GM23338 (cell line): Measurements from ENCODE around the gene FAM241B. TPM values are rescaled to one million over a fixed set of nuclear protein-coding genes. Genes with fewer than 3 reads are reported as not detected.

ENCODE experiments used
- ATAC-seq: fragments of 200-7000 bp; cut with Tn5 transposase; 3 replicates; pipeline ENCODE4 v1.9.1; 2020
- DNase-seq: peaks from one replicate; pipeline ENCODE4 v3.0.0-alpha.2; 2015; ENCODE audit warnings: low spot score
- H2AFZ ChIP-seq: fragments of 200-600 bp; sonication (generic); 2 replicates; pipeline ENCODE4 v1.8.0; 2016; ENCODE audit warnings: antibody characterized with exemption, mild to moderate bottlenecking, moderate library complexity
- H3F3A ChIP-seq: fragments of 200-600 bp; sonication (generic); replicated peaks from 2 replicates; pipeline ENCODE4 v1.8.0; 2017; ENCODE audit warnings: antibody characterized with exemption, mixed run types, low read depth
- H3K27ac ChIP-seq: fragments of 200-600 bp; sonication (generic); 2 replicates; pipeline ENCODE4 v1.6.1; 2016; ENCODE audit warnings: low read depth
- H3K27me3 ChIP-seq: fragments of 200-600 bp; sonication (generic); 2 replicates; pipeline ENCODE4 v1.8.0; 2016; ENCODE audit warnings: mild to moderate bottlenecking, mixed run types, moderate library complexity; ENCODE audit not compliant: insufficient read depth
- H3K36me3 ChIP-seq: fragments of 200-600 bp; sonication (generic); 2 replicates; pipeline ENCODE4 v1.8.0; 2016; ENCODE audit warnings: mild to moderate bottlenecking; ENCODE audit not compliant: insufficient read depth
- H3K4me1 ChIP-seq: fragments of 200-600 bp; sonication (generic); 2 replicates; pipeline ENCODE4 v1.8.0; 2016; ENCODE audit warnings: mild to moderate bottlenecking, moderate library complexity; ENCODE audit not compliant: insufficient read depth
- H3K4me2 ChIP-seq: fragments of 200-600 bp; sonication (generic); 2 replicates; pipeline ENCODE4 v1.7.1; 2017; ENCODE audit warnings: mixed run types
- H3K4me3 ChIP-seq: fragments of 200-600 bp; sonication (generic); 2 replicates; pipeline ENCODE4 v1.6.1; 2016; ENCODE audit warnings: mixed run types
- H3K79me2 ChIP-seq: fragments of 200-600 bp; sonication (generic); replicated peaks from 2 replicates; pipeline ENCODE4 v1.8.0; 2017; ENCODE audit warnings: mild to moderate bottlenecking; ENCODE audit not compliant: insufficient read depth
- H3K9me2 ChIP-seq: fragments of 200-600 bp; sonication (generic); 2 replicates; pipeline ENCODE4 v1.8.0; 2017; ENCODE audit not compliant: insufficient read depth
- H4K20me1 ChIP-seq: fragments of 200-600 bp; sonication (generic); replicated peaks from 2 replicates; pipeline ENCODE4 v1.8.0; 2017; ENCODE audit warnings: mild to moderate bottlenecking; ENCODE audit not compliant: insufficient read depth
- H3K27ac Mint-ChIP-seq: 2 replicates; pipeline ENCODE4 v1.8.0; 2020; ENCODE audit warnings: inconsistent platforms, mild to moderate bottlenecking, moderate library complexity, mixed read lengths
- H3K27me3 Mint-ChIP-seq: 3 replicates; pipeline ENCODE4 v1.8.0; 2022; ENCODE audit warnings: low read depth, mild to moderate bottlenecking, moderate library complexity, mixed read lengths, inconsistent platforms; ENCODE audit not compliant: insufficient read depth, poor library complexity
- H3K36me3 Mint-ChIP-seq: 3 replicates; pipeline ENCODE4 v1.8.0; 2021; ENCODE audit warnings: low read depth, mild to moderate bottlenecking, inconsistent platforms, moderate library complexity, mixed read lengths
- H3K4me1 Mint-ChIP-seq: 3 replicates; pipeline ENCODE4 v1.8.0; 2020; ENCODE audit warnings: mild to moderate bottlenecking, inconsistent platforms, mixed read lengths
- H3K4me3 Mint-ChIP-seq: 3 replicates; pipeline ENCODE4 v1.8.0; 2021; ENCODE audit warnings: moderate library complexity, mild to moderate bottlenecking, inconsistent platforms, mixed read lengths
- H3K9me3 Mint-ChIP-seq: 3 replicates; pipeline ENCODE4 v1.8.0; 2020; ENCODE audit warnings: moderate library complexity, mild to moderate bottlenecking, inconsistent platforms, mixed read lengths
- EZH2 ChIP-seq: fragments of 200-600 bp; sonication (generic); IDR thresholded peaks from one replicate; pipeline ENCODE4 v1.8.0; 2017; ENCODE audit warnings: antibody characterized with exemption, mild to moderate bottlenecking, low read depth; ENCODE audit not compliant: unreplicated experiment
- EZH2phosphoT487 ChIP-seq: fragments of 200-600 bp; sonication (generic); IDR thresholded peaks from one replicate; pipeline ENCODE4 v1.8.1; 2018; ENCODE audit warnings: antibody characterized with exemption; ENCODE audit not compliant: unreplicated experiment
- JUNB ChIP-seq: IDR thresholded peaks from one replicate; pipeline ENCODE4 v1.6.1; 2016; ENCODE audit warnings: antibody characterized with exemption; ENCODE audit not compliant: unreplicated experiment
- NANOG ChIP-seq: IDR thresholded peaks from 2 replicates; pipeline ENCODE4 v1.6.1; 2016; ENCODE audit warnings: antibody characterized with exemption, borderline replicate concordance
- ZNF114 ChIP-seq: fragments of 250-450 bp; sonication (Bioruptor Pico); IDR thresholded peaks from 2 replicates; pipeline ENCODE4 v1.5.0; 2020; ENCODE audit warnings: mild to moderate bottlenecking, moderate library complexity
- ZNF331 ChIP-seq: fragments of 250-450 bp; sonication (Bioruptor Pico); IDR thresholded peaks from 2 replicates; pipeline ENCODE4 v1.5.0; 2020; ENCODE audit warnings: low read depth, mild to moderate bottlenecking, moderate library complexity
- polyA plus RNA-seq: library from polyadenylated mRNA; unstranded; fragments of >200 nt; fragmentation: Nextera tagmentation; extraction: Ambion mirVana; gene quantifications from 2 replicates; pipeline ENCODE4 v1.2.1, GENCODE V29; 2016
- total RNA-seq: library from RNA; depleted of rRNA; stranded (reverse); fragments of >200 nt; shearing (Covaris generic); gene quantifications from 2 replicates; pipeline ENCODE4 v1.2.3, GENCODE V29; 2014
- TF ChIP-seq, protein P1 (sequence below): IDR thresholded peaks from one replicate; pipeline ENCODE4 v1.6.1; 2018; ENCODE audit warnings: antibody characterized with exemption; ENCODE audit not compliant: unreplicated experiment
- TF ChIP-seq, protein P2 (sequence below): IDR thresholded peaks from 2 replicates; pipeline ENCODE4 v1.6.1; 2016; ENCODE audit warnings: antibody characterized with exemption
- TF ChIP-seq, protein P3 (sequence below), 2 experiments: fragments of 200-600 bp in 1 of 2; sonication (generic) in 1 of 2; conservative IDR thresholded peaks; 2 replicates each; pipeline versions ENCODE4 v1.5.1 to v1.6.1; 2016 to 2017; ENCODE audit warnings: antibody characterized with exemption in 2 of 2, low read depth in 2 of 2, mild to moderate bottlenecking in 2 of 2, moderate library complexity in 1 of 2

FAM241B gene
- total and polyA plus RNA-seq, 2 experiments from 2014 or later: 6.7 to 28.3 TPM

DNA sequence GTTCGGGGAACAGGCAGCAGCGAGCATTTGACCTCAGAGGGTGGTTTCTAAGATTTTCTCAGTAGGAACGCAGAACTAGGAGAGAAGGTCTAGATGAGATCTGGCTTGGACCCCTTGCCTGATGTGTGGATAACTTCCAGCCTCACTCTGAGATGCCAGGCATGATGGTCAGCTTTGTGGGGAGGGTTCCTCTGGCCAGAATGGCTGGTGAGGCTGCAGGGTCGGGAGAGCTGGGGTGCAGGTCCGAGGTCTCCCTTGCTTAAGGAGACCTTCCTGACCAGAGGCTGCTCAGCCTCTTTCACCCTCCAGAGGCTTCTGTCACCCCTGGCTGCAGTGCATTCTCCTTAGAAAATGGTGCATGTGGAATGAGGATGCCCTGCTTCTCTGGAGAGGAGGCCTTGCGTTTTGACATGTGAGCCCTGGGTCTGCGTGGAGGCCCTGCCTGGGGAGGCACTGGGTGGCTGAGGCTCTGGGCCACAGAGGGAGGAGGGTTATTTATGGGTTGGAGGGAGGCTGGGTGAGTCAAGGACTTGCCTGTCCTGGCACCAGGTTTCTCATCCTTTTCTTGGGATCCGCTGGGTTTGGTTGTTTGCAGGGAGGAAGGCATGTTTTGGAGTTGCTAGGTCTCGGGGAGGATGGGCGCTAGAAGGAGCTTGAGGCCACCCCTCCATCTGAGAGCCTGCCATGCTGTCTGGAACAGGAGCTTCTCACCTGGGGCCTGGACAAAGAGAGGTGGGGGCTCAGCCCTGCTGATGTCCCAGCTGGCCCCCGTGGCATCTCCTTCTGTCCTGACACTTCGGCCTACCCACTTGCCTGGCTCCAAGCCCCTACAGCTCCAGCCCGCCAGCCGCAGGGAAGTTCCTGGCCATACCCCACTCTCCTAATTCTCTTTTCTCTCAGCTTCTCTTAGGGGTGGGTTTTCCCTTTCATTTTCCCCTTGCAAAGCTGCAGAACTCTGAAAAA is 3.9 kb downstream of the FAM241B start (continued):
- TF ChIP-seq, protein P1, sequence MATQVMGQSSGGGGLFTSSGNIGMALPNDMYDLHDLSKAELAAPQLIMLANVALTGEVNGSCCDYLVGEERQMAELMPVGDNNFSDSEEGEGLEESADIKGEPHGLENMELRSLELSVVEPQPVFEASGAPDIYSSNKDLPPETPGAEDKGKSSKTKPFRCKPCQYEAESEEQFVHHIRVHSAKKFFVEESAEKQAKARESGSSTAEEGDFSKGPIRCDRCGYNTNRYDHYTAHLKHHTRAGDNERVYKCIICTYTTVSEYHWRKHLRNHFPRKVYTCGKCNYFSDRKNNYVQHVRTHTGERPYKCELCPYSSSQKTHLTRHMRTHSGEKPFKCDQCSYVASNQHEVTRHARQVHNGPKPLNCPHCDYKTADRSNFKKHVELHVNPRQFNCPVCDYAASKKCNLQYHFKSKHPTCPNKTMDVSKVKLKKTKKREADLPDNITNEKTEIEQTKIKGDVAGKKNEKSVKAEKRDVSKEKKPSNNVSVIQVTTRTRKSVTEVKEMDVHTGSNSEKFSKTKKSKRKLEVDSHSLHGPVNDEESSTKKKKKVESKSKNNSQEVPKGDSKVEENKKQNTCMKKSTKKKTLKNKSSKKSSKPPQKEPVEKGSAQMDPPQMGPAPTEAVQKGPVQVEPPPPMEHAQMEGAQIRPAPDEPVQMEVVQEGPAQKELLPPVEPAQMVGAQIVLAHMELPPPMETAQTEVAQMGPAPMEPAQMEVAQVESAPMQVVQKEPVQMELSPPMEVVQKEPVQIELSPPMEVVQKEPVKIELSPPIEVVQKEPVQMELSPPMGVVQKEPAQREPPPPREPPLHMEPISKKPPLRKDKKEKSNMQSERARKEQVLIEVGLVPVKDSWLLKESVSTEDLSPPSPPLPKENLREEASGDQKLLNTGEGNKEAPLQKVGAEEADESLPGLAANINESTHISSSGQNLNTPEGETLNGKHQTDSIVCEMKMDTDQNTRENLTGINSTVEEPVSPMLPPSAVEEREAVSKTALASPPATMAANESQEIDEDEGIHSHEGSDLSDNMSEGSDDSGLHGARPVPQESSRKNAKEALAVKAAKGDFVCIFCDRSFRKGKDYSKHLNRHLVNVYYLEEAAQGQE: no peak
- no peak for TF ChIP-seq ZNF331
- no peak for TF ChIP-seq JUNB
- TF ChIP-seq NANOG: no peak
- TF ChIP-seq, protein P2, sequence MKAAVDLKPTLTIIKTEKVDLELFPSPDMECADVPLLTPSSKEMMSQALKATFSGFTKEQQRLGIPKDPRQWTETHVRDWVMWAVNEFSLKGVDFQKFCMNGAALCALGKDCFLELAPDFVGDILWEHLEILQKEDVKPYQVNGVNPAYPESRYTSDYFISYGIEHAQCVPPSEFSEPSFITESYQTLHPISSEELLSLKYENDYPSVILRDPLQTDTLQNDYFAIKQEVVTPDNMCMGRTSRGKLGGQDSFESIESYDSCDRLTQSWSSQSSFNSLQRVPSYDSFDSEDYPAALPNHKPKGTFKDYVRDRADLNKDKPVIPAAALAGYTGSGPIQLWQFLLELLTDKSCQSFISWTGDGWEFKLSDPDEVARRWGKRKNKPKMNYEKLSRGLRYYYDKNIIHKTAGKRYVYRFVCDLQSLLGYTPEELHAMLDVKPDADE: no peak
- no peak for TF ChIP-seq ZNF114 (CRISPR knock-in tag)
- no peak for TF ChIP-seq EZH2phosphoT487

DNA sequence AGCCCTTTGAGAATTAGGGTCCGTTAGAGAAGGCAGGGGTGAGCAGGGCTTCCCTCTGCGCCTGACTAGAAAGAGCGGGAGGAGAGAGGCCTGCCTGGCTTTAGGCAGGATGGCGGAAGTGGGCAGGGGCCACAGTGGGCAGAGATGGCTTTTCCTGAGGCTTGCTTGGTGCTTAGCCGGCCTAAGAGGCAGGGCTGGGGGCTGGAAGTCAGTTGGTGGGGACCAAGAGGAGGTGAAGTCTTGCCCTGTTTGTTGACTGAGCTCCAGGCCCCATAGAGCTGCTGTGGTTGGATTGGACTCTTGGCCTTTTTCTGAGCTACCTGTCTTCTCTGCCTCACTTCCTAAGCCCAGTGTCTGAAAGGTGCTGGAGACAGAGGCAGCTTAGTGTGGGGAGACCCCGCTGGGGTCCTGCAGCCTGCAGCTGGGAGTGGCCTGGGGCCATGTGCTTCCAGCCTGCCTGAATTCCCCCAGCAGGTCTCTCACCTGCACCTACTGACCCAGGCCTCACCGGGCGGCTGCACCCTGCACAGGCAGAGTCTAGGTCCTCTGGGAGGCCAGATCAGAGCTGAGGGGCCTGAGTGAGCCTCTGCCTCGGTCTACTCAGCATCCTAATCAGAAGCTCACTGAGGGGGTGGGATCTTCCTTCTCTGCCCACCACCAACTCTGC is 4.8 kb downstream of the FAM241B start:
- Histone ChIP-seq H3K79me2 (no peaks in the 10 kb centered on the region; the same call in 1 of the 2 replicates), H3K27me3 (0 out of 2 replicates have a peak, but pooled peaks cover 7% of the 10 kb centered on the region), H4K20me1 (no peaks in the 10 kb centered on the region), H3F3A (no peaks in the 10 kb centered on the region), H3K4me3 (no peak overlapping the region), H3K36me3 (no peaks in the 10 kb centered on the region), H3K9me2 (no peaks in the 10 kb centered on the region), H3K4me2 (no peak overlapping the region), H3K27ac (no peak overlapping the region), H3K4me1 (peaks cover 9% of the 10 kb centered on the region; the same call in 1 of the 2 replicates), H2AFZ (no peak overlapping the region)
- Mint-ChIP-seq H3K4me3 (no peak overlapping the region), H3K9me3 (no peaks in the 10 kb centered on the region; the same call in 2 of the 3 replicates), H3K4me1 (peaks cover 19% of the 10 kb centered on the region), H3K27me3 (peaks cover 4% of the 10 kb centered on the region), H3K36me3 (peaks cover 18% of the 10 kb centered on the region), H3K27ac (no peak overlapping the region)
- ATAC-seq (no peak), DNase-seq (no peak)
- TF ChIP-seq JUNB: no peak
- TF ChIP-seq EZH2: no peak
- TF ChIP-seq ZNF331: no peak
- TF ChIP-seq, protein P2: no peak
- TF ChIP-seq NANOG: no peak
- TF ChIP-seq, protein P3, sequence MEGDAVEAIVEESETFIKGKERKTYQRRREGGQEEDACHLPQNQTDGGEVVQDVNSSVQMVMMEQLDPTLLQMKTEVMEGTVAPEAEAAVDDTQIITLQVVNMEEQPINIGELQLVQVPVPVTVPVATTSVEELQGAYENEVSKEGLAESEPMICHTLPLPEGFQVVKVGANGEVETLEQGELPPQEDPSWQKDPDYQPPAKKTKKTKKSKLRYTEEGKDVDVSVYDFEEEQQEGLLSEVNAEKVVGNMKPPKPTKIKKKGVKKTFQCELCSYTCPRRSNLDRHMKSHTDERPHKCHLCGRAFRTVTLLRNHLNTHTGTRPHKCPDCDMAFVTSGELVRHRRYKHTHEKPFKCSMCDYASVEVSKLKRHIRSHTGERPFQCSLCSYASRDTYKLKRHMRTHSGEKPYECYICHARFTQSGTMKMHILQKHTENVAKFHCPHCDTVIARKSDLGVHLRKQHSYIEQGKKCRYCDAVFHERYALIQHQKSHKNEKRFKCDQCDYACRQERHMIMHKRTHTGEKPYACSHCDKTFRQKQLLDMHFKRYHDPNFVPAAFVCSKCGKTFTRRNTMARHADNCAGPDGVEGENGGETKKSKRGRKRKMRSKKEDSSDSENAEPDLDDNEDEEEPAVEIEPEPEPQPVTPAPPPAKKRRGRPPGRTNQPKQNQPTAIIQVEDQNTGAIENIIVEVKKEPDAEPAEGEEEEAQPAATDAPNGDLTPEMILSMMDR (conservative IDR thresholded peaks at IDR 0.05; ENCODE audit: low read depth in 2 of 2): no peak
